GM19397 (cell line): ENCODE measurements around the gene PIEZO2.

Experiments
- ATAC-seq: cut with Tn5 transposase; IDR thresholded peaks from one replicate; pipeline ENCODE4 v1.9.1; 2021; ENCODE audit warnings: mild to moderate bottlenecking, moderate library complexity; ENCODE audit not compliant: unreplicated experiment

Gene PIEZO2

GRCh38 chr18:10755855-10756254 is 393.5 kb downstream of the PIEZO2 start:
- no peak for ATAC-seq

- ATAC-seq = no peak
Observed at GRCh38 chr18:10754128-10754527, 395.2 kb downstream of the PIEZO2 start.

DNA sequence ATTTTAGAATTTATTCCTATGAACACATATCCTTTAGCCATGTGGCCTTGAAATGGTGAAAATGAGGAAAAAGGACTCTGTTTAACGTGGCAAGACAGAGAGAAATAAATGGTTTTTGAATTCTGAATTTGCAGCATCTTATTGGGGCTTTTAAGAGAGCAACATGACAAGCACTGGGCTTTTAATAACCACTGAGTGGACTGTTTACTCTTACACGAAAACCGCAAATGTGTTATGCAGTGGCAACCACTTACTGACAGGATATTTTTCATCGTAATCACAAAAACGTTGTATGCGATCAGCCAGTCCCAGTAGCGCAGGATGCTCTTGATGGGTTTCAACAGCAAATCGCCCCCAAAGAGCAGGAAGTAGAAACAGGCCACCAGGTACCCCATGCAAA is 397.0 kb downstream of the PIEZO2 start:
- ATAC-seq = no peak

GRCh38 chr18:10751653-10752052 is 397.7 kb downstream of the PIEZO2 start:
- no peak for ATAC-seq

- no peak for ATAC-seq
Observed at GRCh38 chr18:10750191-10751035, 399.0 kb downstream of the PIEZO2 start.

DNA sequence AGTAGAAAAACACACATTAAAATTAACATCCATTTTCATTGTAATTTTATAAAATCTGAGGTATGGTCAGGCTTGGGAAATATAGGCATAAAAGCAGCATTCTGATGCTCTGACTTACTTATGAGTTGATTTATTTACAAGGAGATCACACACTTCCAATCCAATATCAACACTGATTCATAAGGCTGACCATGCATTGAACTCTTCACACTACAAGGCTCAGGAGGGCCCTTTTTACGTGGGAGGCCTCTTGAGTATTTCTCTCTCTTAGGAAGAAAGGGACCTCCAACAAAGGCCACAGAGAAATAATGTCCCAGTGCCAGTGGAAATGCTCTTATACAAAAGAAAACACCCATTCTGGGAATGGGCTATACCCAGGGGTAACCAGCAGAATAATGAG is 400.7 kb downstream of the PIEZO2 start:
- no peak for ATAC-seq

DNA sequence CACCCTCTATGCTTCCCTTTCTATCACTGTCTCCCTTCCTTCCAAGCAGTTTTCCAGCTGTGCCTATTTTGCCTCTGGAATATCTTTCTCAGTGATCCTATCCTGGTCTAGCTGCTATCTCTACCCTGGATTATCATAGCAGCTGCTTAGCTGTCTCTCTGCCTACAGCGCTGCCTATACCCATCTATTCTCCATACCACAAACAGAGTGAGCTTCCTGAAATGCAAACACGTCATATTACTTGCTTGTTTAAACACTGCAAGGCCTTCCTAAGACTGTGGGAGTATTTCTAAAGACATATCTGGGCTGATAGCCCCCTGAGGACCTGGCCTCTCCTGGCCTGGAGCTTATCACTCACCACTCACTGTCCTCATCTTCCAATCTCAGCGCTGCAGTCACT is 403.4 kb downstream of the PIEZO2 start:
- no peak for ATAC-seq

DNA sequence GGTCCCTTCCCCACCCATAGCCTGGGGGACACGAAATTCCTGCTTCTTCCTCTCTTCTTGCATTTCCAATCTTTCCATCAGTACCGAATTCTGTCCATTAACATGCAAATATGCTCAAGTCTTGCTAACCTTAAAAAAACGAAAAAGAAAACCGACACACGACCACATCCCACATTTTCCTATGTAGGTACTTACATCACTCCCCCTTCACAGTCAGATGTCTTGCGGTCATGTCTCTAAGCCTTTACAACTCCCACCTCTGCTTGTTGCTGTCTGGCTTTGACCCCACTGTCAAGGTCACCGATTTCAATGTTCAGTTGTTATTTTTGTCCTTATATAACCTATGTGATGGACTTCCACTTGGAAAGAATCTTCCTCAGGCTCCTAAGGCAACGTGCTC is 404.1 kb downstream of the PIEZO2 start:
- no peak for ATAC-seq

DNA sequence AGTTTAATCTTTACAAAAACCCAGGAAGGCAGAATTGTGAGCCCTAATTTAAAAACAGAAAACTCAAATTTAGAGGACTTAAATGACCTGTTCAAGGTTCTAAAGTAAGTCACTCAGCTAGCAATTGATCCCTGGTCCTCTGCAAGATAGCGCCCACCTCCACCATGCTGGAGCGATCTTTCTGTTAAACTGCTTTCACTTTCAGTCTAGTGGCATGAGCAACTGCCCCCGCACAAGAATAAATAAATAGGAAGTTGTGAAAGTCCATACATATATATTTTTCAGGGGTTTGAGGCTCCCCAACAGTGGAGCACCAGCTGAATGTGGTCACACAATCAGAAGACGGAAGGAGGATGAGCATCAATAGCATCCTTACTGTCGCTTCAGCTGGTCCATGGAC is 405.6 kb downstream of the PIEZO2 start:
- no peak for ATAC-seq

GRCh38 chr18:10739152-10739551 is 410.2 kb downstream of the PIEZO2 start:
- no peak for ATAC-seq

DNA sequence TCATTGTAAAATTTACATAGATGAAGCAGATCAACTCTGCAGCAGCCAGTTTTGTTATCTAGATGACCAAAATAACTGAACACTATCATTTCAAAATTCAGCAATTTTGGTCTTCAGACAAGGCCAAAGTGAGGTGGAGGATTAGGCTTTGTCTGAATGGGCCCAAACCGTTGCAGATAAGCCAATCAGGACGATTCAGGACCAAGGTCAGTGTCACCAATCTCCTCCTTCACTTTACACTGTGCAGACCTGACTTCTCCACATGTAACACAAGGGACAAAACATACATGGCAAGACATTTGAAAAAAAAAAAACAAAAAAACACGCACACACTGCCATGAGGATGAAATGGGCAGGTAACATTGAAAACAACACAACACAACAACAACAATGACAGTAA is 412.4 kb downstream of the PIEZO2 start:
- ATAC-seq = no peak

DNA sequence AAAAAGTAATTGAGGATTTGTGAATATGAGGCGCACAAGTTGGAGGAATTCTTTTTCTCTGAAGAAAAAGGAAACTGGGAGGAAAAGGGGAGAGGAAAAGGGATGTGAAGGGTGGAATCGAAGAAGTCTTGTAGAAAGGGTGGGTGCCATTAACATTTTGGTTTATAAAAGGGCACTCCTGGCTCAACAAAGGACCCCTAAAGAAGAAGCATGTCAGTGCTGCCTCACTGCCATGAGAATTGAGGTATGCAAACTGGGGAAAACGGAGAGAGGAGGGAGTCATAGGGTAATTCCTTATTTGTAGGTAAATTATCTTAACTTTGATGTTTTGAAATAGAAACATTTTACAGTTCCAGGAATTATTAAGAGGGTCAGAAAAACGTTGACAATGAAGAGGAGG is 416.4 kb downstream of the PIEZO2 start:
- no peak for ATAC-seq

DNA sequence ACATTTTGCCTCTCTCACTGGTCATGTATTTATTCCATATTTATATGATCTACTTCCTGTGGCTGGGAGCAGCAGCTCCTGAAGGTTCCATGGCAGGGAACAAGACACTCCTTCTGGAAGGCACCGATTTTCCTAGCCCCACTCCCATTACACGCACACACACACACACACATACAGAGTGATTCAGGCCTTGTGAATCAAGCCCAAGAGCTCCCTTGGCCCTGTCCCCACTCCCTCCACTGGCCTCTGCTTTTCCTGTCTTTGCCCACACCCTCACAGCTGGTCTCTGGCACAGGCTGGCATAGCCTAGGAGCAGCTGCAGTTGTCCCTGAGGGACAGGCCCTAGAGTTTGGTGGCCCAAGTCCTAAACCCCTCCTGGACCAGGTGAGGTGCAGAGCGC is 421.9 kb downstream of the PIEZO2 start:
- ATAC-seq = no peak

GRCh38 chr18:10726198-10727068 is 422.9 kb downstream of the PIEZO2 start:
- ATAC-seq = no peak

GRCh38 chr18:10724666-10725065 is 424.7 kb downstream of the PIEZO2 start:
- ATAC-seq = no peak

- no peak for ATAC-seq
Observed at GRCh38 chr18:10723496-10723895, 425.9 kb downstream of the PIEZO2 start.

DNA sequence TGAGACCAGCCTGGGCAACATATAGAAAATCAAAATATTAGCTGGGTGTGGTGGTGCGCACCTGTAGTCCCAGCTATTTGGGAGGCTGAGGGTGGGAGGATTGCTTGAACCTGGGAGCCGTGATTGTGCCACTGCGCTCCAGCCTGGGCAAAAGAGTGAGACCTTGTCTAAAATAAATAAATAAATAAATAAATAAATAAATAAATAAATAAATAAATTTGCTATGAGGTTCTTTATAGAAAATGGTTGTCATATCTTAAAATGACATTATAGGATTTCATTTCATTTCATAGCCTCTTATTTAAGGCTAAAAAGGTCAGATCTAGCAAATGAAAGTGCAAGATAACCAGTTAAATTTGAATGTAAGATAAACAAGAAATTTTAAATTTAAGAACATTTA is 430.6 kb downstream of the PIEZO2 start:
- no peak for ATAC-seq

DNA sequence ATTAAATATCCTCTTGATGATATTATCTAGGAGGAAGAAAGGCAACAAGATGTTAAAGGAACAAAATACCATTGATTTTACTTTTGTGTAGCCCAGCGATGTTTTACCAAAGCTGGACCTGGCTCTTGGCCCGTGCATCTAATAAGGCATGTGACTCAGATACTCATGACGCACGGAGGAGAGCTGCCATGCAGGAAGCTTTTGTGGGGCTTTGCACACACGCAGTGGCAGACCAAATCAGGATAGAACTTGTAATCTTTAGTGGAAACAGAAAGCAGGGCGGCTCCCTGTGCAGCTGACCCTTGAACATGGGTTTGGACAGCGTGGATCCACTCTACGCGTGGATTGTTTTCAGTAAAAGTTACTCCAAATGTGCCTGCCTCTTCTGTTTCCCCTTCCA is 433.6 kb downstream of the PIEZO2 start:
- no peak for ATAC-seq

- ATAC-seq = no peak
Observed at GRCh38 chr18:10713409-10713808, 436.0 kb downstream of the PIEZO2 start.

DNA sequence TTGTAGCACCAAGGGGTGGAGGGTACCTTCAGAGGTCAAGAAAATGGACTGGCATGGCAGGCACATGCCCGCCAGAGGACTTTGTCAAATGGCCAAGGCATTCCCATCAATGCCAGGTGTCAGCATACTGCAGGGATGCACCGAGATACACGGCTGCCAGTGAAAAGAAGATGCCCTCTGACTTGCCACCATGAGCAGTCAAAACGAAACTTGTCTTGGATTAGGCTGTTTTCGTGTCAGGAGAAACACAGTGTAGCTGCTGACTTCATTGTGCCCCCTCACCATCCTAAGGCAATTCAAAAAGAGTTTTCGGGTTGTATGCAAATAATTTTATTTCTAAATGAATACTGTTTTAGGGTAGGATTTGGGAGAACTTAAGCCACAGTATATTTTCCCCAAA is 442.1 kb downstream of the PIEZO2 start:
- no peak for ATAC-seq

GRCh38 chr18:10705786-10706185 is 443.6 kb downstream of the PIEZO2 start:
- no peak for ATAC-seq

- no peak for ATAC-seq
Observed at GRCh38 chr18:10705291-10705690, 444.1 kb downstream of the PIEZO2 start.
